ENCODE results near the gene RAD51B.

The RAD51B gene

GRCh38 chr14:68748260-68748659 lies 928.7 kb downstream of the RAD51B start:
- no peaks in the 10 kb centered on the region for H3K9me3 ChIP-seq
- H3K4me1 ChIP-seq: no peaks in the 10 kb centered on the region
- no peaks in the 10 kb centered on the region for H3K36me3 ChIP-seq
- H3K27me3 ChIP-seq: no peaks in the 10 kb centered on the region
- no peak for TF ChIP-seq CTCF (IDR thresholded peaks at IDR 0.05; ENCODE audit: low read depth, low read length)
- H3K4me3 ChIP-seq (ENCODE audit: low read depth, low read length): no peak overlapping the region
- DNase-seq: no peak

GRCh38 chr14:68748691-68749090 lies 929.1 kb downstream of the RAD51B start:
- Histone ChIP-seq H3K9me3 (no peaks in the 10 kb centered on the region), H3K36me3 (no peaks in the 10 kb centered on the region), H3K4me1 (no peaks in the 10 kb centered on the region), H3K4me3 (ENCODE audit: low read depth, low read length) (no peak overlapping the region), H3K27me3 (no peaks in the 10 kb centered on the region)
- TF ChIP-seq CTCF (IDR thresholded peaks at IDR 0.05; ENCODE audit: low read depth, low read length): no peak
- DNase-seq: no peak

GRCh38 chr14:68749487-68750475 lies 930.2 kb downstream of the RAD51B start:
- no peaks in the 10 kb centered on the region for H3K9me3 ChIP-seq
- no peak overlapping the region for H3K4me3 ChIP-seq (ENCODE audit: low read depth, low read length)
- no peaks in the 10 kb centered on the region for H3K36me3 ChIP-seq
- no peak for TF ChIP-seq CTCF (IDR thresholded peaks at IDR 0.05; ENCODE audit: low read depth, low read length)
- no peaks in the 10 kb centered on the region for H3K27me3 ChIP-seq
- H3K4me1 ChIP-seq: no peaks in the 10 kb centered on the region
- DNase-seq: no peak

GRCh38 chr14:68752271-68753006 lies 932.9 kb downstream of the RAD51B start:
- Histone ChIP-seq H3K4me3 (ENCODE audit: low read depth, low read length) (no peak overlapping the region), H3K9me3 (no peaks in the 10 kb centered on the region), H3K27me3 (no peaks in the 10 kb centered on the region), H3K4me1 (no peaks in the 10 kb centered on the region), H3K36me3 (no peaks in the 10 kb centered on the region)
- DNase-seq: no peak
- TF ChIP-seq CTCF (IDR thresholded peaks at IDR 0.05; ENCODE audit: low read depth, low read length): no peak

GRCh38 chr14:68753690-68754089 lies 934.1 kb downstream of the RAD51B start:
- H3K4me1 ChIP-seq: no peaks in the 10 kb centered on the region
- no peak for DNase-seq
- H3K4me3 ChIP-seq (ENCODE audit: low read depth, low read length): no peak overlapping the region
- no peak for TF ChIP-seq CTCF (IDR thresholded peaks at IDR 0.05; ENCODE audit: low read depth, low read length)
- H3K27me3 ChIP-seq: no peaks in the 10 kb centered on the region
- no peaks in the 10 kb centered on the region for H3K9me3 ChIP-seq
- no peaks in the 10 kb centered on the region for H3K36me3 ChIP-seq

- no peak for TF ChIP-seq CTCF (IDR thresholded peaks at IDR 0.05; ENCODE audit: low read depth, low read length)
- H3K4me1 ChIP-seq: no peaks in the 10 kb centered on the region
- no peaks in the 10 kb centered on the region for H3K9me3 ChIP-seq
- H3K4me3 ChIP-seq (ENCODE audit: low read depth, low read length): no peak overlapping the region
- H3K36me3 ChIP-seq: no peaks in the 10 kb centered on the region
- DNase-seq: no peak
- H3K27me3 ChIP-seq: no peaks in the 10 kb centered on the region
These were observed 935.4 kb downstream of the RAD51B start for GRCh38 chr14:68755016-68755353.

All from BE2C (cell line).